Activated effector memory CD4-positive, alpha-beta T cell treated with anti-CD3 and anti-CD28 coated beads, Interleukin-2, amount 50 U/mL, for 16 hours (primary cell): ENCODE measurements around the gene ELOVL1.

Source experiments
- DNase-seq: peaks from one replicate; pipeline ENCODE4 v3.0.0-alpha.2; 2020

The ELOVL1 gene

GRCh38 chr1:43322506-43322905, 45.3 kb downstream of the ELOVL1 start:
- peak; percentile 51 for DNase-seq

- DNase-seq, result peak; percentile 55
Observed at GRCh38 chr1:43321331-43321891, 46.4 kb downstream of the ELOVL1 start.

GRCh38 chr1:43319766-43320165, 48.0 kb downstream of the ELOVL1 start:
- DNase-seq, result peak; percentile 31

GRCh38 chr1:43319288-43319687, 48.5 kb downstream of the ELOVL1 start:
- DNase-seq, result peak; percentile 36

- no peak for DNase-seq
Observed at GRCh38 chr1:43318831-43319230, 49.0 kb downstream of the ELOVL1 start.

GRCh38 chr1:43317817-43318471, 49.9 kb downstream of the ELOVL1 start:
- DNase-seq, result no peak

- DNase-seq, result no peak
Observed at GRCh38 chr1:43316738-43317520, 50.9 kb downstream of the ELOVL1 start.

- DNase-seq, result no peak
Observed at GRCh38 chr1:43315963-43316737, 51.7 kb downstream of the ELOVL1 start.

GRCh38 chr1:43315481-43315880, 52.3 kb downstream of the ELOVL1 start:
- DNase-seq, result no peak

- DNase-seq, result no peak
Observed at GRCh38 chr1:43314233-43314632, 53.6 kb downstream of the ELOVL1 start.

GRCh38 chr1:43313771-43314170, 54.0 kb downstream of the ELOVL1 start:
- no peak for DNase-seq
